ENCODE results near the gene CDC42EP2.

CDC42EP2 gene

DNA sequence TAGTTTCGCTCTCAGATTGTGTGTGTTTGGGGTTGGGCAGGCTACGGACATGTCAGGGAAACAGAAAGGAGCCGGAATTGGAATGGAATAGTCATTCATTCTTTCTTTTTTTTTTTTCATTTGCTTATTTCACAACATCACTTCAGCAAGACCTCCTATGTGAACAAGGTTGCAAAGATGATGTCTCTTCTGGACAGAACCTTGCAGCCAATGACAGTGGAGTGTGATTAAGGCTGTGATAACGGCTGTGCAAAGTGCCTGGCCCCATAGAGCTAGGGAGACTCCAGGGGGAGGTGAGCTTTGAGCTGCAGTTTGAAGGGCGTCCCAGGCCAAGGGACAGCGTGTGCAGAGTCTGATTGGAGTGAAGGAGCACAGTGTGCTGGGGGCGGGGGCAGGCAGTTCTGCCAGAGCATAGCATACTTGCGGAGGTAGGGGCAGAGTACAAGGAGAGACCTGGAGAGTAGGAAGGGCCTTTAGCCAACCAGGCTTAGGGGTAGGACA lies 43.2 kb downstream of the CDC42EP2 start:
- TF ChIP-seq SPI1 (IDR thresholded peaks at IDR 0.05; ENCODE audit: borderline replicate concordance, low read depth) = no peak
- TF ChIP-seq GABPA (IDR thresholded peaks at IDR 0.05; ENCODE audit: low read depth) = no peak
- TF ChIP-seq, protein P1, sequence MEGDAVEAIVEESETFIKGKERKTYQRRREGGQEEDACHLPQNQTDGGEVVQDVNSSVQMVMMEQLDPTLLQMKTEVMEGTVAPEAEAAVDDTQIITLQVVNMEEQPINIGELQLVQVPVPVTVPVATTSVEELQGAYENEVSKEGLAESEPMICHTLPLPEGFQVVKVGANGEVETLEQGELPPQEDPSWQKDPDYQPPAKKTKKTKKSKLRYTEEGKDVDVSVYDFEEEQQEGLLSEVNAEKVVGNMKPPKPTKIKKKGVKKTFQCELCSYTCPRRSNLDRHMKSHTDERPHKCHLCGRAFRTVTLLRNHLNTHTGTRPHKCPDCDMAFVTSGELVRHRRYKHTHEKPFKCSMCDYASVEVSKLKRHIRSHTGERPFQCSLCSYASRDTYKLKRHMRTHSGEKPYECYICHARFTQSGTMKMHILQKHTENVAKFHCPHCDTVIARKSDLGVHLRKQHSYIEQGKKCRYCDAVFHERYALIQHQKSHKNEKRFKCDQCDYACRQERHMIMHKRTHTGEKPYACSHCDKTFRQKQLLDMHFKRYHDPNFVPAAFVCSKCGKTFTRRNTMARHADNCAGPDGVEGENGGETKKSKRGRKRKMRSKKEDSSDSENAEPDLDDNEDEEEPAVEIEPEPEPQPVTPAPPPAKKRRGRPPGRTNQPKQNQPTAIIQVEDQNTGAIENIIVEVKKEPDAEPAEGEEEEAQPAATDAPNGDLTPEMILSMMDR (IDR thresholded peaks at IDR 0.05; ENCODE audit: insufficient read depth, low read length) = no peak
- no peak for TF ChIP-seq POLR2AphosphoS5 (IDR thresholded peaks at IDR 0.05; ENCODE audit: low read depth)
- TF ChIP-seq, protein P2, sequence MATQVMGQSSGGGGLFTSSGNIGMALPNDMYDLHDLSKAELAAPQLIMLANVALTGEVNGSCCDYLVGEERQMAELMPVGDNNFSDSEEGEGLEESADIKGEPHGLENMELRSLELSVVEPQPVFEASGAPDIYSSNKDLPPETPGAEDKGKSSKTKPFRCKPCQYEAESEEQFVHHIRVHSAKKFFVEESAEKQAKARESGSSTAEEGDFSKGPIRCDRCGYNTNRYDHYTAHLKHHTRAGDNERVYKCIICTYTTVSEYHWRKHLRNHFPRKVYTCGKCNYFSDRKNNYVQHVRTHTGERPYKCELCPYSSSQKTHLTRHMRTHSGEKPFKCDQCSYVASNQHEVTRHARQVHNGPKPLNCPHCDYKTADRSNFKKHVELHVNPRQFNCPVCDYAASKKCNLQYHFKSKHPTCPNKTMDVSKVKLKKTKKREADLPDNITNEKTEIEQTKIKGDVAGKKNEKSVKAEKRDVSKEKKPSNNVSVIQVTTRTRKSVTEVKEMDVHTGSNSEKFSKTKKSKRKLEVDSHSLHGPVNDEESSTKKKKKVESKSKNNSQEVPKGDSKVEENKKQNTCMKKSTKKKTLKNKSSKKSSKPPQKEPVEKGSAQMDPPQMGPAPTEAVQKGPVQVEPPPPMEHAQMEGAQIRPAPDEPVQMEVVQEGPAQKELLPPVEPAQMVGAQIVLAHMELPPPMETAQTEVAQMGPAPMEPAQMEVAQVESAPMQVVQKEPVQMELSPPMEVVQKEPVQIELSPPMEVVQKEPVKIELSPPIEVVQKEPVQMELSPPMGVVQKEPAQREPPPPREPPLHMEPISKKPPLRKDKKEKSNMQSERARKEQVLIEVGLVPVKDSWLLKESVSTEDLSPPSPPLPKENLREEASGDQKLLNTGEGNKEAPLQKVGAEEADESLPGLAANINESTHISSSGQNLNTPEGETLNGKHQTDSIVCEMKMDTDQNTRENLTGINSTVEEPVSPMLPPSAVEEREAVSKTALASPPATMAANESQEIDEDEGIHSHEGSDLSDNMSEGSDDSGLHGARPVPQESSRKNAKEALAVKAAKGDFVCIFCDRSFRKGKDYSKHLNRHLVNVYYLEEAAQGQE (IDR thresholded peaks at IDR 0.05; ENCODE audit: insufficient replicate concordance, low read depth) = no peak

DNA sequence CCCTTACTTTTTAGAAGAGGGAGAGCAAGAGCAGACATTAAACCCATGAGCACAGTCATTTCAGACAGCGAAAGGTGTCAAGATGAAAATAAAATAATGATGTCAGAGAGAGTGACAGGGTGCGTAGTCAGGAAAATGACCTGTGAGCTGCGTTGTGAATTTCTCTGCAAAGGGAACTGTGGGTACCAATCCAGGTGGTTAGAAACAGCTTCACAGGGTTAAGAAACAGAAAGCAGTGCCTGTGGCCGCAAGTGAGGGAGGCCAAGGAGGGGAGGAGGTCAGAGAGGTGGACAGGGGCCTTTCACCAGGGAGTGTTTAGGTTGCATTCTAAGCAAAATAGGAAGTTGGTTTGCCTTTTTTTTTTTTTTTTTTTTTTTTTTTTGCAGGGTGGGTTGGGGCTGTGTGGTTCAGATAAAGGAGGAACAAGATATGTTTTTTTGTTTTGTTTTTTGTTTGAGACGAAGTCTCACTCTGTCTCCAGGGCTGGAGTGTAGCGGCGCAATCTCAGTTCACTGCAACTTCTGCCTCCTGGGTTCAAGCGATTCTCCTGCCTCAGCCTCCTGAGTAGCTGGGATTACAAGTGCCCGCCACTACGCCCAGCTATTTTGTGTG lies 47.8 kb downstream of the CDC42EP2 start:
- Histone ChIP-seq H3K4me3 (replicated peaks; ENCODE audit: insufficient read depth, low read length) (no peak overlapping the region), H3K27ac (replicated peaks) (peak overlapping the region; percentile 81), H3K27me3 (ENCODE audit: insufficient read depth, poor library complexity, severe bottlenecking) (no peaks in the 10 kb centered on the region)
- TF ChIP-seq, protein P1 (IDR thresholded peaks at IDR 0.05; ENCODE audit: insufficient read depth, low read length) = no peak
- TF ChIP-seq SPI1 (IDR thresholded peaks at IDR 0.05; ENCODE audit: borderline replicate concordance, low read depth) = peak; percentile 34; the same call in 1 of the 2 replicates
- DNase-seq (ENCODE audit: low read depth in 1 of 2, low spot score in 1 of 2) = peak in 1 of 2 experiments; percentile 72

More for the DNA sequence above, 43.2 kb downstream of the CDC42EP2 start:
- Histone ChIP-seq H3K27ac (replicated peaks) (no peak overlapping the region), H3K27me3 (ENCODE audit: insufficient read depth, poor library complexity, severe bottlenecking) (no peaks in the 10 kb centered on the region), H3K4me3 (replicated peaks; ENCODE audit: insufficient read depth, low read length) (no peak overlapping the region)
- DNase-seq (ENCODE audit: low read depth in 1 of 2, low spot score in 1 of 2) = no peak

DNA sequence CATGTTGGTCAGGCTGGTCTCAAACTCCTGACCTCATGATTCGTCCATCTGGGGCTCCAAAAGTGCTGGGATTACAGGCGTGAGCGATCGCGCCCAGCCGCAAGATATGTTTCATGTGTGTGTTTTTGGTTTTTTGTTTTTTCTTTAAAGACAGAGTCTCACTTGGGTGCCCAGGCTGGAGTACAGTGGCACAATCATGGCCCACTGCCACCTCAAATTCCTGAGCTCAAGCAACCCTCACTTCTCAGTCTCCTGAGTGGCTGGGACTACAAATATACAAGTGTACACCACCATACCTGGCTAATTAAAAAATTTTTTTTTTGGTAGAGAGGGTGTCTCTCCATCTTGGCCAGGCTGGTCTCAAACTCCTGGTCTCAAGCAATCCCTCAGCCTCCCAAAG lies 48.3 kb downstream of the CDC42EP2 start:
- DNase-seq (ENCODE audit: low read depth in 1 of 2, low spot score in 1 of 2) = no peak
- Histone ChIP-seq H3K27me3 (ENCODE audit: insufficient read depth, poor library complexity, severe bottlenecking) (no peaks in the 10 kb centered on the region), H3K27ac (replicated peaks) (peak overlapping the region; percentile 81), H3K4me3 (replicated peaks; ENCODE audit: insufficient read depth, low read length) (no peak overlapping the region)
- no peak for TF ChIP-seq SPI1 (IDR thresholded peaks at IDR 0.05; ENCODE audit: borderline replicate concordance, low read depth)
- TF ChIP-seq, protein P1 (IDR thresholded peaks at IDR 0.05; ENCODE audit: insufficient read depth, low read length) = no peak
- TF ChIP-seq POLR2AphosphoS5 (IDR thresholded peaks at IDR 0.05; ENCODE audit: low read depth) = no peak
- TF ChIP-seq GABPA (IDR thresholded peaks at IDR 0.05; ENCODE audit: low read depth) = no peak

GRCh38 chr11:65363770-65364169 lies 49.1 kb downstream of the CDC42EP2 start:
- TF ChIP-seq, protein P2 (IDR thresholded peaks at IDR 0.05; ENCODE audit: insufficient replicate concordance, low read depth) = no peak
- TF ChIP-seq SPI1 (IDR thresholded peaks at IDR 0.05; ENCODE audit: borderline replicate concordance, low read depth) (no peak), GABPA (IDR thresholded peaks at IDR 0.05; ENCODE audit: low read depth) (no peak), POLR2AphosphoS5 (IDR thresholded peaks at IDR 0.05; ENCODE audit: low read depth) (no peak)
- TF ChIP-seq, protein P1 (IDR thresholded peaks at IDR 0.05; ENCODE audit: insufficient read depth, low read length) = no peak
- DNase-seq (ENCODE audit: low read depth in 1 of 2, low spot score in 1 of 2) = peak in 1 of 2 experiments; percentile 41
- no peaks in the 10 kb centered on the region for H3K27me3 ChIP-seq (ENCODE audit: insufficient read depth, poor library complexity, severe bottlenecking)
- no peak overlapping the region for H3K4me3 ChIP-seq (replicated peaks; ENCODE audit: insufficient read depth, low read length)
- H3K27ac ChIP-seq (replicated peaks) = peak overlapping the region; percentile 17; the same call in 1 of the 2 replicates

Data from HL-60 (cell line).